Bone marrow (tissue), 2 donors: Measurements from ENCODE around the gene RPS21.

Experiments used
- DNase-seq, 2 donors: peaks; one replicate each; lab custom pipeline; 2025; lab: John Stamatoyannopoulos, UW

The RPS21 gene

GRCh38 chr20:62354031-62354808 is 32.7 kb upstream of the RPS21 start:
- DNase-seq, result no peak

GRCh38 chr20:62354811-62355341 is 32.0 kb upstream of the RPS21 start:
- DNase-seq, result no peak

GRCh38 chr20:62355516-62355877 is 31.4 kb upstream of the RPS21 start:
- DNase-seq, result no peak

GRCh38 chr20:62355878-62356588 is 30.9 kb upstream of the RPS21 start:
- no peak for DNase-seq

- no peak for DNase-seq
These were observed 30.2 kb upstream of the RPS21 start for GRCh38 chr20:62356589-62357186.

GRCh38 chr20:62357187-62357667 is 29.7 kb upstream of the RPS21 start:
- no peak for DNase-seq

- no peak for DNase-seq
These were observed 29.2 kb upstream of the RPS21 start for GRCh38 chr20:62357681-62358080.

GRCh38 chr20:62358171-62359042 is 28.5 kb upstream of the RPS21 start:
- no peak for DNase-seq

GRCh38 chr20:62359043-62359490 is 27.8 kb upstream of the RPS21 start:
- no peak for DNase-seq

- DNase-seq, result no peak
These were observed 27.3 kb upstream of the RPS21 start for GRCh38 chr20:62359491-62360121.

- no peak for DNase-seq
These were observed 25.8 kb upstream of the RPS21 start for GRCh38 chr20:62360854-62361798.

- DNase-seq, result no peak
These were observed 24.9 kb upstream of the RPS21 start for GRCh38 chr20:62361799-62362589.

GRCh38 chr20:62362590-62362940 is 24.3 kb upstream of the RPS21 start:
- no peak for DNase-seq

- DNase-seq, result no peak
These were observed 23.6 kb upstream of the RPS21 start for GRCh38 chr20:62362991-62363919.

- no peak for DNase-seq
These were observed 22.7 kb upstream of the RPS21 start for GRCh38 chr20:62363920-62364851.

GRCh38 chr20:62364911-62365736 is 21.8 kb upstream of the RPS21 start:
- no peak for DNase-seq
